ENCODE results near the gene DCLK1.

DCLK1 gene

DNA sequence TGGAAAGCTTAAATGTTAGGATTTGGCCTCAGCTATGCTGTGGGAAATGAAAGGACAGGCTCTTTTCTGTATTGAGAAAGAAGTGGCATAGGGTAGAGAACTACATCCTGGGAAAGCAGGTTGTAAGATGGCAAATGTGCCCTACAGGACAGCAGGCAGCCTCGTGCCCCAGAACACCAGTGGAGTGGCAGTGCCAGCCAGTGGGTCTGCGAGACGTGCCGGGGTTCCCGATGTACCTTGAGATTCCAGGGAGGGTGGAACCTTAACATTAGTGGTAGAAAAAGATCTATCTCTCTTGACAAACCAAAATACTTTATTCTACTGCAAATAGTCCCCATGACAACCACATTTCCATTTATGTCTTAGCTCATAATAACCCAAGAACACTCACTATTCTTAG, 42.7 kb downstream of the DCLK1 start:
- H3K79me2 ChIP-seq (ENCODE audit: insufficient read depth, low read length): no peaks in the 10 kb centered on the region
- no peaks in the 10 kb centered on the region for H3K9me2 ChIP-seq (replicated peaks; ENCODE audit: low read depth, low read length)
- H3K9me3 ChIP-seq (ENCODE audit: insufficient read depth, low read depth, low read length): no peaks in the 10 kb centered on the region

GRCh38 chr13:36088001-36088400, 43.2 kb downstream of the DCLK1 start:
- Histone ChIP-seq H3K4me3 (ENCODE audit: low read length, poor library complexity, severe bottlenecking) (no peak overlapping the region), H3K4me2 (ENCODE audit: low read depth, low read length, poor library complexity, severe bottlenecking) (no peak overlapping the region), H3K27me3 (ENCODE audit: insufficient read depth, low read length, poor library complexity, severe bottlenecking) (no peaks in the 10 kb centered on the region), H3K79me2 (ENCODE audit: insufficient read depth, low read length) (no peaks in the 10 kb centered on the region), H2AFZ (ENCODE audit: low read length) (no peak overlapping the region), H3K36me3 (ENCODE audit: insufficient read depth, low read length) (no peaks in the 10 kb centered on the region), H4K20me1 (ENCODE audit: insufficient read depth, low read length, poor library complexity, severe bottlenecking) (no peaks in the 10 kb centered on the region), H3F3A (ENCODE audit: low read depth) (no peaks in the 10 kb centered on the region), H3K4me1 (ENCODE audit: insufficient read depth, low read length, poor library complexity, severe bottlenecking) (no peaks in the 10 kb centered on the region), H3K9ac (ENCODE audit: low read depth, low read length, poor library complexity, severe bottlenecking) (no peak overlapping the region), H3K9me2 (replicated peaks; ENCODE audit: low read depth, low read length) (no peaks in the 10 kb centered on the region), H3K9me3 (ENCODE audit: insufficient read depth, low read depth, low read length) (no peaks in the 10 kb centered on the region)
- TF ChIP-seq, protein P1, sequence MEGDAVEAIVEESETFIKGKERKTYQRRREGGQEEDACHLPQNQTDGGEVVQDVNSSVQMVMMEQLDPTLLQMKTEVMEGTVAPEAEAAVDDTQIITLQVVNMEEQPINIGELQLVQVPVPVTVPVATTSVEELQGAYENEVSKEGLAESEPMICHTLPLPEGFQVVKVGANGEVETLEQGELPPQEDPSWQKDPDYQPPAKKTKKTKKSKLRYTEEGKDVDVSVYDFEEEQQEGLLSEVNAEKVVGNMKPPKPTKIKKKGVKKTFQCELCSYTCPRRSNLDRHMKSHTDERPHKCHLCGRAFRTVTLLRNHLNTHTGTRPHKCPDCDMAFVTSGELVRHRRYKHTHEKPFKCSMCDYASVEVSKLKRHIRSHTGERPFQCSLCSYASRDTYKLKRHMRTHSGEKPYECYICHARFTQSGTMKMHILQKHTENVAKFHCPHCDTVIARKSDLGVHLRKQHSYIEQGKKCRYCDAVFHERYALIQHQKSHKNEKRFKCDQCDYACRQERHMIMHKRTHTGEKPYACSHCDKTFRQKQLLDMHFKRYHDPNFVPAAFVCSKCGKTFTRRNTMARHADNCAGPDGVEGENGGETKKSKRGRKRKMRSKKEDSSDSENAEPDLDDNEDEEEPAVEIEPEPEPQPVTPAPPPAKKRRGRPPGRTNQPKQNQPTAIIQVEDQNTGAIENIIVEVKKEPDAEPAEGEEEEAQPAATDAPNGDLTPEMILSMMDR (conservative IDR thresholded peaks at IDR 0.05; ENCODE audit: low read length): no peak
- TF ChIP-seq EZH2phosphoT487 (IDR thresholded peaks at IDR 0.05; ENCODE audit: borderline replicate concordance): no peak

More for the DNA sequence above, 42.7 kb downstream of the DCLK1 start:
- Histone ChIP-seq H3K36me3 (ENCODE audit: insufficient read depth, low read length) (no peaks in the 10 kb centered on the region), H3F3A (ENCODE audit: low read depth) (no peaks in the 10 kb centered on the region), H3K4me1 (ENCODE audit: insufficient read depth, low read length, poor library complexity, severe bottlenecking) (no peaks in the 10 kb centered on the region), H3K4me2 (ENCODE audit: low read depth, low read length, poor library complexity, severe bottlenecking) (no peak overlapping the region), H2AFZ (ENCODE audit: low read length) (no peak overlapping the region), H3K4me3 (ENCODE audit: low read length, poor library complexity, severe bottlenecking) (no peak overlapping the region), H3K27me3 (ENCODE audit: insufficient read depth, low read length, poor library complexity, severe bottlenecking) (no peaks in the 10 kb centered on the region), H3K9ac (ENCODE audit: low read depth, low read length, poor library complexity, severe bottlenecking) (no peak overlapping the region), H4K20me1 (ENCODE audit: insufficient read depth, low read length, poor library complexity, severe bottlenecking) (no peaks in the 10 kb centered on the region)
- TF ChIP-seq EZH2phosphoT487 (IDR thresholded peaks at IDR 0.05; ENCODE audit: borderline replicate concordance): no peak
- TF ChIP-seq, protein P1 (conservative IDR thresholded peaks at IDR 0.05; ENCODE audit: low read length): no peak

- Histone ChIP-seq H2AFZ (ENCODE audit: low read length) (no peak overlapping the region), H3K9ac (ENCODE audit: low read depth, low read length, poor library complexity, severe bottlenecking) (no peak overlapping the region), H4K20me1 (ENCODE audit: insufficient read depth, low read length, poor library complexity, severe bottlenecking) (no peaks in the 10 kb centered on the region), H3K27me3 (ENCODE audit: insufficient read depth, low read length, poor library complexity, severe bottlenecking) (no peaks in the 10 kb centered on the region), H3K9me3 (ENCODE audit: insufficient read depth, low read depth, low read length) (no peaks in the 10 kb centered on the region), H3K4me3 (ENCODE audit: low read length, poor library complexity, severe bottlenecking) (no peak overlapping the region), H3K79me2 (ENCODE audit: insufficient read depth, low read length) (no peaks in the 10 kb centered on the region), H3F3A (ENCODE audit: low read depth) (no peaks in the 10 kb centered on the region), H3K9me2 (replicated peaks; ENCODE audit: low read depth, low read length) (no peaks in the 10 kb centered on the region), H3K4me2 (ENCODE audit: low read depth, low read length, poor library complexity, severe bottlenecking) (no peak overlapping the region), H3K4me1 (ENCODE audit: insufficient read depth, low read length, poor library complexity, severe bottlenecking) (no peaks in the 10 kb centered on the region), H3K36me3 (ENCODE audit: insufficient read depth, low read length) (no peaks in the 10 kb centered on the region)
- no peak for TF ChIP-seq EZH2phosphoT487 (IDR thresholded peaks at IDR 0.05; ENCODE audit: borderline replicate concordance)
- TF ChIP-seq, protein P1 (conservative IDR thresholded peaks at IDR 0.05; ENCODE audit: low read length): no peak
These were observed 45.1 kb downstream of the DCLK1 start for GRCh38 chr13:36086117-36086516.

All from Loucy (cell line).